Measurements from ENCODE around the gene CLEC18C. TPM values are rescaled to one million over a fixed set of nuclear protein-coding genes. Genes with fewer than 3 reads are reported as not detected.
"Not testable (repeated sequence)": the region's sequence is repeated elsewhere in the genome, so short reads cannot be mapped to it uniquely, and the experiment has no call there.

CLEC18C gene
- total RNA-seq, 1 donor = 0.36 TPM

DNA sequence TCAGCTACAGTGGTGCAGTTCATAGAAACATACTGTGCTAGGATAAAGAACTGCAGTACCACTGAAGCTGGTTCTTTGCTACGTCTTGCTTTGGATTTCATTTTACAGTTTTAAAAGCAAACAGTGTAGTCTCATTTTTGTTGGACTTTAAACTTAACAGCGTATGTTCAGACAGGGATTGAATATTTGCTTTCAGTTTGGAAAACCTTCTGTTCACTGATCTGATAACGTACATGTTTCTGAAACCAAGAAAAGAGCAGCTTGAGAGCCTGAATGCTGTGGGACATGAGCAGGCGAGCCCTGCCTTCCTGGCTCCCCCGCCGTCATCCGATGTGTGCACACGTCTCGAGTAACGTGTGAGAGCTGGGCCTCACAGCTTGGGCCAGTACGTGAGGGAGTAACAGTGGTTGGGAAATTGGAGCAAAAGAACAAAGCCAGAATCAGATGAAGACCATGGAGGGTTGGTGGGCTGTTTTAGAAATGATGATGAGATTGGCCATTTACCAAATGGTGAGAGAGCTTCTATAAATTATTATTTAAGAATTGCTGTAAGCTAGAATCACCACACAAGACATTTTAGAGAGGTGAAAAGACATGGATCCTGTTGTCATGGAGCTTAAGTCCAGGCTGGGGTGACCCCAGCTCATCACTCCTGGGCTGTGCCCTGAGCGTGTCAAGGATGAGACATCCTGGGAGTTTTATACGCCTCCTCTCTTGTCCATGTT, 20.8 kb upstream of the CLEC18C start:
- Histone ChIP-seq H3K27ac (ENCODE audit: low read depth, low read length) (no peak overlapping the region), H3K4me2 (ENCODE audit: insufficient read depth, low read length) (no peak overlapping the region), H3K27me3 (ENCODE audit: insufficient read depth, low read length) (no peaks in the 10 kb centered on the region), H4K20me1 (ENCODE audit: insufficient read depth, low read length) (peaks cover 2% of the 10 kb centered on the region), H3K36me3 (ENCODE audit: insufficient read depth, low read length) (peaks cover 62% of the 10 kb centered on the region), H3K4me1 (ENCODE audit: insufficient read depth, low read length) (peaks cover 3% of the 10 kb centered on the region), H2AFZ (ENCODE audit: low read length) (no peak overlapping the region), H3K9me3 (ENCODE audit: low read depth, low read length) (no peaks in the 10 kb centered on the region), H3K4me3 (ENCODE audit: insufficient read depth, low read length) (no peak overlapping the region), H3K79me2 (ENCODE audit: insufficient read depth, low read length) (no peaks in the 10 kb centered on the region)
- TF ChIP-seq, protein P1, sequence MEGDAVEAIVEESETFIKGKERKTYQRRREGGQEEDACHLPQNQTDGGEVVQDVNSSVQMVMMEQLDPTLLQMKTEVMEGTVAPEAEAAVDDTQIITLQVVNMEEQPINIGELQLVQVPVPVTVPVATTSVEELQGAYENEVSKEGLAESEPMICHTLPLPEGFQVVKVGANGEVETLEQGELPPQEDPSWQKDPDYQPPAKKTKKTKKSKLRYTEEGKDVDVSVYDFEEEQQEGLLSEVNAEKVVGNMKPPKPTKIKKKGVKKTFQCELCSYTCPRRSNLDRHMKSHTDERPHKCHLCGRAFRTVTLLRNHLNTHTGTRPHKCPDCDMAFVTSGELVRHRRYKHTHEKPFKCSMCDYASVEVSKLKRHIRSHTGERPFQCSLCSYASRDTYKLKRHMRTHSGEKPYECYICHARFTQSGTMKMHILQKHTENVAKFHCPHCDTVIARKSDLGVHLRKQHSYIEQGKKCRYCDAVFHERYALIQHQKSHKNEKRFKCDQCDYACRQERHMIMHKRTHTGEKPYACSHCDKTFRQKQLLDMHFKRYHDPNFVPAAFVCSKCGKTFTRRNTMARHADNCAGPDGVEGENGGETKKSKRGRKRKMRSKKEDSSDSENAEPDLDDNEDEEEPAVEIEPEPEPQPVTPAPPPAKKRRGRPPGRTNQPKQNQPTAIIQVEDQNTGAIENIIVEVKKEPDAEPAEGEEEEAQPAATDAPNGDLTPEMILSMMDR (IDR thresholded peaks at IDR 0.05; ENCODE audit: extremely low read depth, low read depth, low read length) = no peak
- peak; percentile 21 for DNase-seq (ENCODE audit: insufficient read length, low spot score, missing footprints)

DNA sequence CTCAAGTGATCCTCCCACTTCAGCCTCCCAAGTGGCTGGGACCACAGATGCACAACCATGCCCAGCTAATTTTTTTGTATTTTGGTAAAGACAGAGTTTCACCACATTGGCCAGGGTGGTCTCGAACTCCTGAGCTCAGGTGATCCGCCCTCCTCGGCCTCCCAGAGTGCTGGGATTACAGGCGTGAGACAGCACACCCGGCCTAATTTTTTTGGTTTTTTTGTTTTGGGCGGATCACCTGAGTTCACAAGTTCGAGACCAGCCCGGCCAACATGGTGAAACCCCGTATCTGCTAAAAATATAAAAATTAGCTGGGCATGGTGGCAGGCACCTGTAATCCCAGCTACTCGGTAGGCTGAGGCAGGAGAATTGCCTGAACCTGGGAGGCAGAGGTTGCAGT, 18.9 kb upstream of the CLEC18C start:
- not testable (repeated sequence) for H3K27ac ChIP-seq (ENCODE audit: low read depth, low read length); H3K4me1 ChIP-seq (ENCODE audit: insufficient read depth, low read length); H3K27me3 ChIP-seq (ENCODE audit: insufficient read depth, low read length); H4K20me1 ChIP-seq (ENCODE audit: insufficient read depth, low read length); H2AFZ ChIP-seq (ENCODE audit: low read length); H3K79me2 ChIP-seq (ENCODE audit: insufficient read depth, low read length); H3K4me2 ChIP-seq (ENCODE audit: insufficient read depth, low read length); H3K4me3 ChIP-seq (ENCODE audit: insufficient read depth, low read length); H3K9me3 ChIP-seq (ENCODE audit: low read depth, low read length); DNase-seq (ENCODE audit: insufficient read length, low spot score, missing footprints)
- H3K36me3 ChIP-seq (ENCODE audit: insufficient read depth, low read length) = peaks cover 61% of the 10 kb centered on the region

DNA sequence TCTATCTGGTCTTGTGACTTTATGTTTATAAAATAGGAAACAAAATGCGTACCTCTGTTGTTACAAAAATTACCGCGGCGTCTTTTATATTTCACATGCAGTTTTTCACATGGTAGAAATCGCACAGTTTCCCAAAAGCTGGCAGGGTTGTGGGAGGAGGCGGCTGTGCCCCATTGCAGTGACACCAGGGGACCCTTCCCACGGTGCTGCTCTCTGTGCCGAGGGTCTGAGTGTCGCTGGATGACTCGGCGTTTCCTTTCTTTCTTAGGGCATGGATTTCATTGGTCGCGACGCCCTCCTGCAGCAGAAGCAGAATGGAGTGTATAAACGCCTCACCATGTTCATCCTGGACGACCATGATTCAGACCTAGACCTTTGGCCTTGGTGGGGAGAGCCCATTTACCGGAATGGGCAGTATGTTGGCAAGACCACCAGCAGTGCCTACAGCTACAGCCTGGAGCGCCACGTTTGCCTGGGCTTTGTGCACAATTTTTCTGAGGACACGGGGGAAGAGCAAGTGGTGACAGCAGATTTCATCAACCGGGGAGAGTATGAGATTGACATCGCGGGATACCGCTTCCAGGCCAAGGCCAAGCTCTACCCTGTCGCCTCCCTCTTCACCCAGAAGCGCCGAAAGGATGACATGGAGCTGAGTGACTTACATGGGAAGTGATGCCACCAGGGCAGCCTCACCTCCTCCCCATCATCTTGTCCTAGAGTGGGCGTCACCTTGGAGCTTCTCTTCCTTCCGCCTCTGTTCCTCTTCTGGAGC, 17.2 kb upstream of the CLEC18C start:
- H3K9me3 ChIP-seq (ENCODE audit: low read depth, low read length) = no peaks in the 10 kb centered on the region
- H3K79me2 ChIP-seq (ENCODE audit: insufficient read depth, low read length) = no peaks in the 10 kb centered on the region
- no peak overlapping the region for H3K4me2 ChIP-seq (ENCODE audit: insufficient read depth, low read length)
- no peak overlapping the region for H3K27ac ChIP-seq (ENCODE audit: low read depth, low read length)
- H3K4me1 ChIP-seq (ENCODE audit: insufficient read depth, low read length) = peaks cover 3% of the 10 kb centered on the region
- peaks cover 2% of the 10 kb centered on the region for H4K20me1 ChIP-seq (ENCODE audit: insufficient read depth, low read length)
- peak; percentile 68 for DNase-seq (ENCODE audit: insufficient read length, low spot score, missing footprints)
- no peak overlapping the region for H3K4me3 ChIP-seq (ENCODE audit: insufficient read depth, low read length)
- H3K27me3 ChIP-seq (ENCODE audit: insufficient read depth, low read length) = no peaks in the 10 kb centered on the region
- peaks cover 62% of the 10 kb centered on the region for H3K36me3 ChIP-seq (ENCODE audit: insufficient read depth, low read length)
- H2AFZ ChIP-seq (ENCODE audit: low read length) = no peak overlapping the region
- TF ChIP-seq, protein P1 (IDR thresholded peaks at IDR 0.05; ENCODE audit: extremely low read depth, low read depth, low read length) = no peak

DNA sequence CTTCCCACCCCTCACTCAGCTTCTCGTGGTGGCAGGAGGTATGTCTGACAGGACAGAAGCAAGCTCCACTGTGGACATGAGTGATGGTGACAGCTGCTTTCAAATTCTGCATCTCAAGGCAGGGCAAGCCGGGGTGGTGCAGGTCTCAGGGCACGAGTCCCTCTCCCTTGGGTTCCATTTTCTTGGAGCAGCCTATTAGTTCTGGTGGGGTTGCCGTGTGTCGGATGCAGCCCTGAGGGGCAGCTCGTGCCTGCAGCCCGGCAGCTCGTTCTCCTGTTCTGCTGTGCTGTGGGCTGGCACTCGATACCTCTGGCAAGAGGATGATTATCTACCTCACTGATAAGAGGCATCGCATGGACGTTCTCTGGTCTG, 16.5 kb upstream of the CLEC18C start:
- no peaks in the 10 kb centered on the region for H3K27me3 ChIP-seq (ENCODE audit: insufficient read depth, low read length)
- H3K27ac ChIP-seq (ENCODE audit: low read depth, low read length) = no peak overlapping the region
- peaks cover 4% of the 10 kb centered on the region for H3K4me1 ChIP-seq (ENCODE audit: insufficient read depth, low read length)
- H3K36me3 ChIP-seq (ENCODE audit: insufficient read depth, low read length) = peaks cover 57% of the 10 kb centered on the region
- DNase-seq (ENCODE audit: insufficient read length, low spot score, missing footprints) = peak; percentile 23
- no peaks in the 10 kb centered on the region for H3K79me2 ChIP-seq (ENCODE audit: insufficient read depth, low read length)
- H2AFZ ChIP-seq (ENCODE audit: low read length) = no peak overlapping the region
- no peaks in the 10 kb centered on the region for H3K9me3 ChIP-seq (ENCODE audit: low read depth, low read length)
- peaks cover 2% of the 10 kb centered on the region for H4K20me1 ChIP-seq (ENCODE audit: insufficient read depth, low read length)
- H3K4me3 ChIP-seq (ENCODE audit: insufficient read depth, low read length) = no peak overlapping the region
- TF ChIP-seq, protein P1 (IDR thresholded peaks at IDR 0.05; ENCODE audit: extremely low read depth, low read depth, low read length) = no peak
- H3K4me2 ChIP-seq (ENCODE audit: insufficient read depth, low read length) = no peak overlapping the region
